ENCODE data around the gene PIN1.

DNA sequence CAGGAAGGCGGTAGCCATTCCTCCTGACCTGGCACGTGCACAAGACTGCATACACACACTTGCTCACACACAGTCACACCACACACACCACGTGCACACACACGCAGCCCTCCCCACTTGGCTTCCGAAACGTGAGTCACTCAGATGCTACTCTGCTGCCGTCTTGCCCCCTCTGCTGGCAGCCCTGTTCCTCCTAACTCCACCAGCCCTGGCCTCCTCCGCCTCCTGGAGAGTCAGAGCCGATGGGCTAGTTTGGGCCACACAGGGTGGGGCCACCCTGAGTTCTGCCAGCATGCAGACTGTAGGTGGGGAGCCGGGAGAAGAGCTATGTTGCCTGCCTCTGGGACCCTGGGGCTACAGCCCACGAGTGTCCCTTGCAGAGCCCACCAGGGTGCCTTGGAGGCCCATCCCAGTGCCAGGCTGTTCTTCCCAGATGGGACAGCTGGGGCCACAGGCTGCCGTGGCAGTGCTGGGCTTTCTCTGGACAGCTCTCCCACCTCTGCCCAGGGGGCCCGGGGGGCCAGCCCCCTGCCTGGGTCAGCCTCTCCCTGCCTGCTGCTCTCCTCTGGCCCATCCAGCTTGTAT, 12.1 kb downstream of the PIN1 start:
- TF ChIP-seq EZH2 (IDR thresholded peaks at IDR 0.05; ENCODE audit: insufficient read depth, poor library complexity, severe bottlenecking) (no peak), EZH2phosphoT487 (IDR thresholded peaks at IDR 0.05; ENCODE audit: insufficient read depth, low read depth) (no peak)
